22Rv1 (cell line): ENCODE data around the gene GSTO1.

Source experiments
- ZFX ChIP-seq: fragments of 450-650 bp; IDR thresholded peaks from 2 replicates; pipeline ENCODE4 v1.6.1; 2017; ENCODE audit warnings: antibody characterized with exemption, borderline replicate concordance
- TF ChIP-seq, protein P1 (sequence below): fragments of 450-650 bp; IDR thresholded peaks from 2 replicates; pipeline ENCODE4 v1.5.1; 2017; ENCODE audit warnings: mild to moderate bottlenecking

DNA sequence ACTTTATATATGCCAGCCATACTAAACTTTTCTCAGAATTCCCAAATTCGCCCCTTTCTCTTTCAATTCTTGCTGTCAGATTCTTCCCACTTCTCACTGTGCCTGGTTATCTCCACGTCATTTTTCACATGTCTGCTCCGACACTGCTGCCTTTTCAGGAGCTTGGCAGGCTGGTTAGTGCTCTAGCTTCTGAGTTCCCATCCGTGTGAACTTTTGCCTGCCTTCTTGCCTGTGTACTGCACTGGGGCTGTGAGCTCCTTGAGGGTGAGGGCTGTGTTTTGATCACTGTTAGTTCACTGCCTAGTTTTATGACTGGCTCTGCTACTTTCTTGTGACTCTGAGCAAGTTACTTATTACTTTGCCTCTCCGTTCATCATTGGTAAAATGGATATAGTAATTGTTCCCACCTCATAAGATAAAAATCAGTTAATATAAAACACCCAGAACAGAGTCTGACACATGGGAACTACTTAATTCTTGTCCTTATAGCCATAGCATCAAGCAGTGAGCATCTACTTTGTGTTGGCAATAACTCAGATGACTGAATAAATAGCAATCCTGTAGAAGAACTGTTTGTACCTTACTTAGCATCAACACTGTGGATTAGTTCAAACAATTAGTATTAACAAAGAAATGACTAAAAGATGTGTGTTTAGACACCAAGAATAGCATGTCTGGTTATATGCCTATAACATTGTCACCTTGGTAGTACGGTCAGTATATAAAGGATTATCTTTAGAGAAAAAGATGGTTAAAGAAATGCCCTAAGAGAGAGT, 5.5 kb downstream of the GSTO1 start:
- TF ChIP-seq, protein P1, sequence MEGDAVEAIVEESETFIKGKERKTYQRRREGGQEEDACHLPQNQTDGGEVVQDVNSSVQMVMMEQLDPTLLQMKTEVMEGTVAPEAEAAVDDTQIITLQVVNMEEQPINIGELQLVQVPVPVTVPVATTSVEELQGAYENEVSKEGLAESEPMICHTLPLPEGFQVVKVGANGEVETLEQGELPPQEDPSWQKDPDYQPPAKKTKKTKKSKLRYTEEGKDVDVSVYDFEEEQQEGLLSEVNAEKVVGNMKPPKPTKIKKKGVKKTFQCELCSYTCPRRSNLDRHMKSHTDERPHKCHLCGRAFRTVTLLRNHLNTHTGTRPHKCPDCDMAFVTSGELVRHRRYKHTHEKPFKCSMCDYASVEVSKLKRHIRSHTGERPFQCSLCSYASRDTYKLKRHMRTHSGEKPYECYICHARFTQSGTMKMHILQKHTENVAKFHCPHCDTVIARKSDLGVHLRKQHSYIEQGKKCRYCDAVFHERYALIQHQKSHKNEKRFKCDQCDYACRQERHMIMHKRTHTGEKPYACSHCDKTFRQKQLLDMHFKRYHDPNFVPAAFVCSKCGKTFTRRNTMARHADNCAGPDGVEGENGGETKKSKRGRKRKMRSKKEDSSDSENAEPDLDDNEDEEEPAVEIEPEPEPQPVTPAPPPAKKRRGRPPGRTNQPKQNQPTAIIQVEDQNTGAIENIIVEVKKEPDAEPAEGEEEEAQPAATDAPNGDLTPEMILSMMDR, result no peak
- no peak for TF ChIP-seq ZFX
